Vagina (tissue), 2 donors: Measurements from ENCODE around the gene ZNF804A.

Experiments used
- POLR2A ChIP-seq, 2 donors: fragments of 450-650 bp; IDR thresholded peaks; one replicate each; pipeline ENCODE4 v1.6.1; 2017; ENCODE audit warnings: antibody characterized with exemption in 2 of 2, mild to moderate bottlenecking in 2 of 2, moderate library complexity in 2 of 2
- TF ChIP-seq, protein P1 (sequence below), 3 experiments: fragments of 450-650 bp in 2 of 3; fragments of 200-600 bp in 1 of 3; sonication (generic) in 1 of 3; IDR thresholded peaks; one replicate each; pipeline ENCODE4 v1.5.1; 2017 to 2019; ENCODE audit warnings: antibody characterized with exemption in 3 of 3, mild to moderate bottlenecking in 2 of 3, moderate library complexity in 2 of 3

DNA sequence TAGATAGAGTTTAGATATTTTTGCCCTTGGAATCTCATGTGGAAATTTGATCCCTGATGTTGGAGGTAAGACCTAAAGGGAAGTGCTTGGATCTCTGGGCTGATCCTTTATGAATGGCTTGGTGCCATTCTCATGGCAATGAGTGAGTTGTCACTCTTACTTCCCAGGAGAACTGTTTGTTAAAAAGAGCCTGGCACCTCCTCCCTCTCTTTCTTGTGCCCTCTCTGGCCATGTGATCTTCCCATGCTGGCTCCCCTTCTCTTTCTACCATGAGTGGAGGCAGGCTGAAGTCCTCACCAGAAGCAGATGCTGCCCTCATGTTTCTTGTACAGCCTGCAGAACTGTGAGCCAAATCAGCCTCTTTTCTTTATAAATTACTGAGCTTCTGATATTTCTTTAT lies 276.9 kb downstream of the ZNF804A start:
- TF ChIP-seq, protein P1, sequence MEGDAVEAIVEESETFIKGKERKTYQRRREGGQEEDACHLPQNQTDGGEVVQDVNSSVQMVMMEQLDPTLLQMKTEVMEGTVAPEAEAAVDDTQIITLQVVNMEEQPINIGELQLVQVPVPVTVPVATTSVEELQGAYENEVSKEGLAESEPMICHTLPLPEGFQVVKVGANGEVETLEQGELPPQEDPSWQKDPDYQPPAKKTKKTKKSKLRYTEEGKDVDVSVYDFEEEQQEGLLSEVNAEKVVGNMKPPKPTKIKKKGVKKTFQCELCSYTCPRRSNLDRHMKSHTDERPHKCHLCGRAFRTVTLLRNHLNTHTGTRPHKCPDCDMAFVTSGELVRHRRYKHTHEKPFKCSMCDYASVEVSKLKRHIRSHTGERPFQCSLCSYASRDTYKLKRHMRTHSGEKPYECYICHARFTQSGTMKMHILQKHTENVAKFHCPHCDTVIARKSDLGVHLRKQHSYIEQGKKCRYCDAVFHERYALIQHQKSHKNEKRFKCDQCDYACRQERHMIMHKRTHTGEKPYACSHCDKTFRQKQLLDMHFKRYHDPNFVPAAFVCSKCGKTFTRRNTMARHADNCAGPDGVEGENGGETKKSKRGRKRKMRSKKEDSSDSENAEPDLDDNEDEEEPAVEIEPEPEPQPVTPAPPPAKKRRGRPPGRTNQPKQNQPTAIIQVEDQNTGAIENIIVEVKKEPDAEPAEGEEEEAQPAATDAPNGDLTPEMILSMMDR (IDR thresholded peaks at IDR 0.05), result no peak
- TF ChIP-seq POLR2A (IDR thresholded peaks at IDR 0.05), result no peak
